Hepatocyte (in vitro differentiated cells): ENCODE results near the gene FARSA. TPM values are rescaled to one million over a fixed set of nuclear protein-coding genes. Genes with fewer than 3 reads are reported as not detected.
"Not testable (repeated sequence)": the region's sequence is repeated elsewhere in the genome, so short reads cannot be mapped to it uniquely, and the experiment has no call there.

Experiments used
- DNase-seq: peaks from one replicate; pipeline ENCODE4 v3.0.0-alpha.2; 2016; ENCODE audit warnings: low spot score
- H2AFZ ChIP-seq: fragments of 200-600 bp; sonication (generic); 2 replicates; pipeline ENCODE4 v1.6.0; 2016; ENCODE audit warnings: antibody characterized with exemption, mild to moderate bottlenecking
- H3K27ac ChIP-seq: fragments of 200-600 bp; sonication (generic); 2 replicates; pipeline ENCODE4 v1.5.1; 2016; ENCODE audit warnings: mild to moderate bottlenecking
- H3K27me3 ChIP-seq: fragments of 200-600 bp; sonication (generic); 2 replicates; pipeline ENCODE4 v1.6.1; 2016
- H3K36me3 ChIP-seq: fragments of 200-600 bp; sonication (generic); replicated peaks from 2 replicates; pipeline ENCODE4 v1.5.1; 2016; ENCODE audit warnings: low read depth; ENCODE audit not compliant: insufficient read depth
- H3K4me1 ChIP-seq: fragments of 200-600 bp; sonication (generic); 2 replicates; pipeline ENCODE4 v1.5.1; 2016; ENCODE audit warnings: mild to moderate bottlenecking, moderate library complexity; ENCODE audit not compliant: insufficient read depth
- H3K4me2 ChIP-seq: fragments of 200-600 bp; sonication (generic); 2 replicates; pipeline ENCODE4 v1.6.0; 2016
- H3K4me3 ChIP-seq: fragments of 200-600 bp; sonication (generic); 2 replicates; pipeline ENCODE4 v1.5.1; 2016; ENCODE audit warnings: mild to moderate bottlenecking
- H3K79me2 ChIP-seq: fragments of 200-600 bp; sonication (generic); 2 replicates; pipeline ENCODE4 v1.6.0; 2017; ENCODE audit warnings: mild to moderate bottlenecking
- H3K9me2 ChIP-seq: fragments of 200-600 bp; sonication (generic); replicated peaks from 2 replicates; pipeline ENCODE4 v1.6.0; 2017; ENCODE audit warnings: mild to moderate bottlenecking; ENCODE audit not compliant: insufficient read depth
- H3K9me3 ChIP-seq: fragments of 200-600 bp; sonication (generic); 2 replicates; pipeline ENCODE4 v1.5.1; 2016; ENCODE audit warnings: low read depth, mild to moderate bottlenecking
- H4K20me1 ChIP-seq: fragments of 200-600 bp; sonication (generic); 2 replicates; pipeline ENCODE4 v1.6.0; 2016; ENCODE audit warnings: mild to moderate bottlenecking; ENCODE audit not compliant: insufficient read depth, poor library complexity, severe bottlenecking
- CTCF ChIP-seq: fragments of 200-600 bp; sonication (generic); IDR thresholded peaks from 2 replicates; pipeline ENCODE4 v1.5.1; 2016; ENCODE audit warnings: antibody characterized with exemption, mild to moderate bottlenecking; ENCODE audit not compliant: poor library complexity
- EZH2 ChIP-seq: fragments of 200-600 bp; sonication (generic); IDR thresholded peaks from 2 replicates; pipeline ENCODE4 v1.6.1; 2016; ENCODE audit warnings: antibody characterized with exemption, mild to moderate bottlenecking, borderline replicate concordance
- EZH2phosphoT487 ChIP-seq: fragments of 200-600 bp; sonication (generic); IDR thresholded peaks from one replicate; pipeline ENCODE4 v1.6.1; 2018; ENCODE audit warnings: antibody characterized with exemption, mild to moderate bottlenecking, low read depth, moderate library complexity; ENCODE audit not compliant: unreplicated experiment, severe bottlenecking
- WGBS: methylation state at CpG from one replicate; pipeline ENCODE4 v1.1.6; 2016; ENCODE audit warnings: low lambda C conversion rate; ENCODE audit errors: missing lambda C conversion rate; 5-methylcytosine and 5-hydroxymethylcytosine counted together
- polyA plus RNA-seq: library from polyadenylated mRNA; unstranded; fragments of >200 nt; fragmentation: Nextera tagmentation; extraction: Ambion mirVana; gene quantifications from 2 replicates; pipeline ENCODE4 v1.2.1, GENCODE V29; 2016
- total RNA-seq: library from RNA; depleted of rRNA; stranded (reverse); fragments of >200 nt; gene quantifications from 2 replicates; pipeline ENCODE4 v1.2.3, GENCODE V29; 2014

FARSA gene
- total and polyA plus RNA-seq, 2 experiments from 2014 or later: 45.6 to 86.5 TPM

- Histone ChIP-seq H3K4me3 (peak overlapping the region; percentile 43), H4K20me1 (no peaks in the 10 kb centered on the region), H3K27me3 (peaks cover 6% of the 10 kb centered on the region), H3K27ac (peak overlapping the region; percentile 7), H3K4me1 (no peaks in the 10 kb centered on the region), H3K79me2 (peaks cover 11% of the 10 kb centered on the region), H3K4me2 (peak overlapping the region; percentile 84), H3K9me3 (no peaks in the 10 kb centered on the region), H3K36me3 (no peaks in the 10 kb centered on the region), H2AFZ (no peak overlapping the region), H3K9me2 (no peaks in the 10 kb centered on the region)
- DNase-seq: no peak
- 13% methylated on average over 21 of the region's 26 CpGs for WGBS
- no peak for TF ChIP-seq CTCF
Observed at GRCh38 chr19:12891553-12892021, 41.9 kb downstream of the FARSA start.

- Histone ChIP-seq H2AFZ (peak within 1 kb of the TSS; percentile 24), H3K9me3 (no peaks in the 10 kb centered on the region), H4K20me1 (no peaks in the 10 kb centered on the region), H3K4me3 (peak within 1 kb of the TSS; percentile 43), H3K36me3 (no peaks in the 10 kb centered on the region), H3K4me2 (peak within 1 kb of the TSS; percentile 84), H3K9me2 (no peaks in the 10 kb centered on the region), H3K4me1 (no peaks in the 10 kb centered on the region), H3K27me3 (peaks cover 12% of the 10 kb centered on the region), H3K79me2 (peaks cover 11% of the 10 kb centered on the region), H3K27ac (peak within 1 kb of the TSS; percentile 7)
- TF ChIP-seq EZH2phosphoT487 (no peak), EZH2 (no peak), CTCF (no peak)
- peak; percentile 99 for DNase-seq
- WGBS: 1% methylated on average over 49 of the region's 49 CpGs
Observed at GRCh38 chr19:12890787-12891552, 42.5 kb downstream of the FARSA start, which contains the start of gene GCDH. Gene GCDH (plus strand): TSS chr19:12891160. CDS start chr19:12891305, 145 bp downstream.

GRCh38 chr19:12890299-12890786, 43.2 kb downstream of the FARSA start:
- Histone ChIP-seq H3K79me2 (peaks cover 11% of the 10 kb centered on the region), H3K27me3 (peaks cover 16% of the 10 kb centered on the region), H3K4me2 (peak overlapping the region; percentile 67)
- not testable (repeated sequence) for H3K9me3 ChIP-seq, H2AFZ ChIP-seq, H3K27ac ChIP-seq, H4K20me1 ChIP-seq, H3K4me3 ChIP-seq, H3K36me3 ChIP-seq, H3K9me2 ChIP-seq, H3K4me1 ChIP-seq, DNase-seq
- WGBS: 46% methylated on average over 9 of the region's 10 CpGs

- H3K4me3 ChIP-seq: no peak overlapping the region
- H3K27me3 ChIP-seq: peaks cover 34% of the 10 kb centered on the region
- H3K9me3 ChIP-seq: no peaks in the 10 kb centered on the region
- no peaks in the 10 kb centered on the region for H3K9me2 ChIP-seq
- H3K27ac ChIP-seq: no peak overlapping the region
- peaks cover 11% of the 10 kb centered on the region for H3K79me2 ChIP-seq
- TF ChIP-seq EZH2phosphoT487 (no peak), EZH2 (no peak), CTCF (no peak)
- no peak overlapping the region for H2AFZ ChIP-seq
- H4K20me1 ChIP-seq: no peaks in the 10 kb centered on the region
- WGBS: 72% methylated on average over 5 of the region's 5 CpGs
- H3K4me1 ChIP-seq: peaks cover 5% of the 10 kb centered on the region
- H3K4me2 ChIP-seq: no peak overlapping the region
- DNase-seq: no peak
- H3K36me3 ChIP-seq: no peaks in the 10 kb centered on the region
Observed at GRCh38 chr19:12888006-12888603, 45.4 kb downstream of the FARSA start.
